Tibial artery (tissue), 4 donors: ENCODE measurements around the gene SGSM1.

Experiments
- DNase-seq, 2 donors: peaks; one replicate each; pipeline ENCODE4 v3.0.0-alpha.2; 2019
- H3K27ac ChIP-seq, 2 donors: fragments of 200-600 bp; sonication (generic) in 1 of 2; 1 replicate in 1 of 2; 2 replicates in 1 of 2; pipeline ENCODE4 v1.5.1; 2018 to 2019; ENCODE audit warnings: mild to moderate bottlenecking in 1 of 2
- H3K27me3 ChIP-seq, 2 donors: fragments of 200-600 bp; sonication (generic) in 1 of 2; one replicate each; pipeline versions ENCODE4 v1.5.1 to v1.6.0; 2016 to 2019
- H3K36me3 ChIP-seq, 3 donors: fragments of 200-600 bp; sonication (generic) in 2 of 3; one replicate each; pipeline ENCODE4 v1.5.1; 2016 to 2019; ENCODE audit warnings: mild to moderate bottlenecking in 2 of 3
- H3K4me1 ChIP-seq, 4 donors: fragments of 200-600 bp; sonication (generic) in 2 of 4; 1 replicate in 3 of 4; 2 replicates in 1 of 4; pipeline ENCODE4 v1.5.1; 2016 to 2019
- H3K4me3 ChIP-seq, 2 donors: fragments of 200-600 bp; sonication (generic) in 1 of 2; 1 replicate in 1 of 2; 2 replicates in 1 of 2; pipeline ENCODE4 v1.5.1; 2018 to 2019; ENCODE audit warnings: mild to moderate bottlenecking in 2 of 2
- H3K9me3 ChIP-seq, 3 donors: fragments of 200-600 bp; sonication (generic) in 1 of 3; one replicate each; pipeline ENCODE4 v1.5.1; 2016 to 2019
- intact Hi-C: fragments of 100-400 bp; cut with DNase I; formaldehyde crosslinking; loops from one replicate; pipeline ENCODE4 v1.15.0; 2023; ENCODE audit warnings: low total_unique reads
- TF ChIP-seq, protein P1 (sequence below), 2 experiments: fragments of 200-600 bp in 1 of 2; fragments of 450-650 bp in 1 of 2; IDR thresholded peaks; one replicate each; pipeline ENCODE4 v1.5.1; 2017 to 2019; ENCODE audit warnings: antibody characterized with exemption in 2 of 2, mild to moderate bottlenecking in 1 of 2, moderate library complexity in 1 of 2

The SGSM1 gene

DNA sequence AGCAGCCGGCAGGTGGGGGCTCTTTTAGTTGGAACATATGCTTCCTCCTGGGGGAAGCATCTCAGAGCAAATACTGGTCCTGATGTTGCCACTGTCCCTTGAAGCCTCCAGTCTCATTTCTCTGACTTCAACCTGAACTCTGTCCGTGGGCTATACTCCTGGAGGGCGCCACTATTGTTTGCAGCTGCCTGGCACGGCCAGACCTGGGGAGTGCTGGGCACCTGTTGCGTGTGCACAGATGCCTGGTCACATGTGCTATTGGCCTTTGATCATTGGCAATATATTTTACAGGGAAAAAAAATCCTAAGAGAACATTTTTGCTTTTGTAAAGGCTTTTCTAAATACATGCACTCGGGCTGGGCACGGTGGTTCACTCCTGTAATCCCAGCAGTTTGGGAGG is 122.3 kb downstream of the SGSM1 start:
- intact Hi-C loops: no loop called here
- no peak for DNase-seq
- TF ChIP-seq, protein P1, sequence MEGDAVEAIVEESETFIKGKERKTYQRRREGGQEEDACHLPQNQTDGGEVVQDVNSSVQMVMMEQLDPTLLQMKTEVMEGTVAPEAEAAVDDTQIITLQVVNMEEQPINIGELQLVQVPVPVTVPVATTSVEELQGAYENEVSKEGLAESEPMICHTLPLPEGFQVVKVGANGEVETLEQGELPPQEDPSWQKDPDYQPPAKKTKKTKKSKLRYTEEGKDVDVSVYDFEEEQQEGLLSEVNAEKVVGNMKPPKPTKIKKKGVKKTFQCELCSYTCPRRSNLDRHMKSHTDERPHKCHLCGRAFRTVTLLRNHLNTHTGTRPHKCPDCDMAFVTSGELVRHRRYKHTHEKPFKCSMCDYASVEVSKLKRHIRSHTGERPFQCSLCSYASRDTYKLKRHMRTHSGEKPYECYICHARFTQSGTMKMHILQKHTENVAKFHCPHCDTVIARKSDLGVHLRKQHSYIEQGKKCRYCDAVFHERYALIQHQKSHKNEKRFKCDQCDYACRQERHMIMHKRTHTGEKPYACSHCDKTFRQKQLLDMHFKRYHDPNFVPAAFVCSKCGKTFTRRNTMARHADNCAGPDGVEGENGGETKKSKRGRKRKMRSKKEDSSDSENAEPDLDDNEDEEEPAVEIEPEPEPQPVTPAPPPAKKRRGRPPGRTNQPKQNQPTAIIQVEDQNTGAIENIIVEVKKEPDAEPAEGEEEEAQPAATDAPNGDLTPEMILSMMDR (IDR thresholded peaks at IDR 0.05): no peak

DNA sequence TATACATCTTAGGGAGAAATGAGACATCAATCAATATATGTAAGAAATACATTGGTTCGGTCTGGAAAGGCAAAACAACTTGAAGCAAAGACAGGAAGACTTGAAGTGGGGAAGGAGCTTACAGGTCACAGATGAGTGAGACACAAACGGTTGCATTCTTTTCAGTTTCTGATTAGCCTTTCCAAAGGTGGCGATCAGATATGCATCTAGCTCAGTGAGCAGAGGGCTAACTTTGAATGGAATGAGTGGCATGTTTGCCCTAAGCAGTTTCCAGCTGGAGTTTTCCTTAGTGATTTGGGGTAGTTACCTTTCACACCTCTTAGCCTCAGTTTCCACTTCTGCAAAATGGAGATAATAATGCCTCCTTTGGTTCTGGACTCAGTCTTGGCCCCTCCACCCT is 124.7 kb downstream of the SGSM1 start:
- TF ChIP-seq, protein P1 (IDR thresholded peaks at IDR 0.05): no peak
- Histone ChIP-seq H3K27ac (no peak overlapping the region), H3K4me1 (no peaks in the 10 kb centered on the region), H3K27me3 (no peaks in the 10 kb centered on the region), H3K9me3 (no peaks in the 10 kb centered on the region), H3K36me3 (peaks cover 0 to 11% (median 8%) of the 10 kb centered on the region in 3 donors), H3K4me3 (no peak overlapping the region)
- no peak for DNase-seq
- intact Hi-C loops: no loop called here

More for the DNA sequence above, 122.3 kb downstream of the SGSM1 start:
- Histone ChIP-seq H3K4me1 (no peaks in the 10 kb centered on the region), H3K27ac (no peak overlapping the region), H3K36me3 (peaks cover 9 to 30% (median 21%) of the 10 kb centered on the region in 3 donors), H3K4me3 (no peak overlapping the region), H3K9me3 (no peaks in the 10 kb centered on the region), H3K27me3 (no peaks in the 10 kb centered on the region)

DNA sequence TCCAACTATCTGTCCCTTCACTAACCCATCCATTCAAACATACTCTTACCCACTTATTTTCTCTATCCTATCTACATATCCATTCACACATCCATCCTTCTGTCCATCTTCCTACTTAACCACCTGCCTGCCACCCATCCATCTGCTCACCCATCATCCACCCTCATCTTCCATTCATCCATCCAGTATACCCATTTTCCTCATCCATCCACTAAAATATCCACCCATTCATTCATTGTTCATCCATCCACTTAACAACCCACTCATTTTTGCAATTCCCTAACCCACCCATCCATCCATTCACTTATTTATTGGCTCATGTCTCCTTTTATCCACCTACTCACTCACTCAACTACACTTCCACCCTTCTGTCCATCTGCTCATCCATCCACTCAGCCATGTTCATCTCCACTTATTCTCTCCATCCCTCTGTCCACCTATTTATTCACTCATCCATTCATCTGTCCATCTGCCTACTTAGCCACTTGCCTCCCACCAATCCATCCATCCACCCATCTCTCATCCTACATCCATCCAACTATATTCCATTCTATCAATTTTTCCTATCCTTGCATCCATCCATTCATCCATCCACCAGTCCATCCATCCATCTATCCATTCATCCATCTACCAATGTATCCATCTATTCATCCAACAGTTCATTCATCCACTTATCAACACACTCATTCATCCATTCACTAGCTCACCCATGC is 129.9 kb downstream of the SGSM1 start:
- Histone ChIP-seq H3K27ac (no peak overlapping the region), H3K4me3 (no peak overlapping the region), H3K36me3 (no peaks in the 10 kb centered on the region), H3K27me3 (no peaks in the 10 kb centered on the region), H3K9me3 (no peaks in the 10 kb centered on the region), H3K4me1 (no peaks in the 10 kb centered on the region)
- TF ChIP-seq, protein P1 (IDR thresholded peaks at IDR 0.05): no peak
- intact Hi-C loops: no loop called here
- DNase-seq: no peak

GRCh38 chr22:24937114-24937513 is 131.1 kb downstream of the SGSM1 start:
- no peaks in the 10 kb centered on the region for H3K4me1 ChIP-seq
- H3K4me3 ChIP-seq: no peak overlapping the region
- intact Hi-C loops: no loop called here
- no peak for DNase-seq
- H3K36me3 ChIP-seq: no peaks in the 10 kb centered on the region
- H3K27ac ChIP-seq: no peak overlapping the region
- H3K9me3 ChIP-seq: no peaks in the 10 kb centered on the region
- TF ChIP-seq, protein P1 (IDR thresholded peaks at IDR 0.05): no peak
- no peaks in the 10 kb centered on the region for H3K27me3 ChIP-seq

DNA sequence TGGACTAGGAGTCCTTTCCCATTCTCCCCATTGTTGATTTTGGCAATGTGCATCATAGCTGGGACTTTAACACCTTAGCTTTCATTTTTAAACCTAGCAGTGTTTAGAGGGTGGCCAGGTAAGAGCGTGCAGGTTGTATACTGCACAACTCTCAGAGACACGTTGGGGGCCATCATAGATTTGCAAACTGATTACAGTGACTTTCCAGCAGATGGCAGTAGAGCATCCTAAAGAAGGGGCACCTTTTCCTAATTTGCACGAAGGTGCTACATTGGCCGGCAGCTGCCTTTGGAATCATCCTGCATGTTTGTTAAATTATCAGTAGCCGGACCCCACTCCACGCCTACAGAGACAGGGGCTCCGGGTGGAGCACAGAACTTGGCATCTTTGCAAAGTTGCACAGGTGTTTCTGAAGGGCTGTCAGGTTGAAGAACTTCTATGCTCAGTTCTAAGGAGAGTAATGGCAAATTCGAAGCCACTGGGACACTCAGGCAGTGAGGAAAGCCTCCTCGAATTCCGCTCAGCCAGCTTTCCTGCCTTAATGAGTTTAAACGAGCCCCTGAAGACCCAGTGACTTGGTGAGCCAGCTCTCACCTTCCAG is 132.8 kb downstream of the SGSM1 start:
- no peak overlapping the region for H3K4me3 ChIP-seq
- peaks cover 0 to 11% of the 10 kb centered on the region in 2 donors for H3K27me3 ChIP-seq
- no peak overlapping the region for H3K27ac ChIP-seq
- H3K9me3 ChIP-seq: no peaks in the 10 kb centered on the region
- TF ChIP-seq, protein P1 (IDR thresholded peaks at IDR 0.05): peak; percentile 62 to 73
- no peak for DNase-seq
- intact Hi-C loops: no loop called here
- no peaks in the 10 kb centered on the region for H3K36me3 ChIP-seq
- no peaks in the 10 kb centered on the region for H3K4me1 ChIP-seq
